H9 (cell line): ENCODE data around the gene RAP1B. TPM values are rescaled to one million over a fixed set of nuclear protein-coding genes. Genes with fewer than 3 reads are reported as not detected.

ENCODE experiments used
- DNase-seq: peaks from one replicate; pipeline ENCODE4 v3.0.0-alpha.2; 2017
- H2AFZ ChIP-seq: one replicate; pipeline ENCODE4 v1.6.1; 2013; ENCODE audit warnings: mild to moderate bottlenecking, low read length, control low read depth, moderate library complexity
- H2AK5ac ChIP-seq: 2 replicates; pipeline ENCODE4 v1.6.1; 2013; ENCODE audit warnings: low read length, control low read depth, mixed read lengths; ENCODE audit not compliant: insufficient read length
- H2BK120ac ChIP-seq: one replicate; pipeline ENCODE4 v1.6.1; 2013; ENCODE audit warnings: low read depth, mild to moderate bottlenecking, low read length, control low read depth, inconsistent platforms; ENCODE audit not compliant: poor library complexity, severe bottlenecking
- H2BK12ac ChIP-seq: 2 replicates; pipeline ENCODE4 v1.6.1; 2013; ENCODE audit warnings: low read length, control low read depth, mixed read lengths, low read depth; ENCODE audit not compliant: insufficient read length
- H2BK15ac ChIP-seq: 2 replicates; pipeline ENCODE4 v1.6.1; 2013; ENCODE audit warnings: low read depth, low read length, control low read depth
- H2BK20ac ChIP-seq: one replicate; pipeline ENCODE4 v1.6.1; 2013; ENCODE audit warnings: low read depth, mild to moderate bottlenecking, low read length, control low read depth, inconsistent platforms; ENCODE audit not compliant: poor library complexity, severe bottlenecking
- H2BK5ac ChIP-seq: 2 replicates; pipeline ENCODE4 v1.6.1; 2013; ENCODE audit warnings: low read length, control low read depth, mixed read lengths; ENCODE audit not compliant: insufficient read length
- H3K14ac ChIP-seq: 2 replicates; pipeline ENCODE4 v1.6.1; 2013; ENCODE audit warnings: low read length, control low read depth; ENCODE audit not compliant: insufficient read depth
- H3K18ac ChIP-seq: 2 replicates; pipeline ENCODE4 v1.6.1; 2013; ENCODE audit warnings: low read depth, mild to moderate bottlenecking, mixed read lengths, low read length, control low read depth; ENCODE audit not compliant: insufficient read length
- H3K23ac ChIP-seq: 2 replicates; pipeline ENCODE4 v1.6.1; 2013; ENCODE audit warnings: low read length, control low read depth, mixed read lengths, low read depth; ENCODE audit not compliant: insufficient read length
- H3K23me2 ChIP-seq: 2 replicates; pipeline ENCODE4 v1.6.1; 2013; ENCODE audit warnings: low read depth, mild to moderate bottlenecking, mixed read lengths, low read length, control low read depth; ENCODE audit not compliant: insufficient read length, poor library complexity, severe bottlenecking
- H3K27ac ChIP-seq: 2 replicates; pipeline ENCODE4 v1.5.1; 2013; ENCODE audit warnings: low read length, control low read depth, mixed read lengths, low read depth; ENCODE audit not compliant: insufficient read length
- H3K27me3 ChIP-seq: 2 replicates; pipeline ENCODE4 v1.6.1; 2013; ENCODE audit warnings: low read length, control low read depth, inconsistent platforms; ENCODE audit not compliant: insufficient read depth
- H3K4ac ChIP-seq: 2 replicates; pipeline ENCODE4 v1.6.1; 2013; ENCODE audit warnings: low read depth, mild to moderate bottlenecking, control low read depth, inconsistent platforms, low read length, moderate library complexity
- H3K4me1 ChIP-seq: 2 replicates; pipeline ENCODE4 v1.6.1; 2013; ENCODE audit warnings: low read length, control low read depth, inconsistent platforms; ENCODE audit not compliant: insufficient read depth
- H3K4me2 ChIP-seq: 2 replicates; pipeline ENCODE4 v1.6.1; 2013; ENCODE audit warnings: low read length, control low read depth, mixed read lengths; ENCODE audit not compliant: insufficient read length, insufficient read depth
- H3K56ac ChIP-seq: 2 replicates; pipeline ENCODE4 v1.6.1; 2013; ENCODE audit warnings: low read depth, mild to moderate bottlenecking, mixed read lengths, low read length, control low read depth; ENCODE audit not compliant: insufficient read length
- H3K79me1 ChIP-seq: 2 replicates; pipeline ENCODE4 v1.6.1; 2013; ENCODE audit warnings: low read depth, mild to moderate bottlenecking, moderate library complexity, low read length, control low read depth, inconsistent platforms; ENCODE audit not compliant: insufficient read depth, poor library complexity, severe bottlenecking
- H3K79me2 ChIP-seq: 2 replicates; pipeline ENCODE4 v1.6.1; 2013; ENCODE audit warnings: low read length, control low read depth, inconsistent platforms; ENCODE audit not compliant: insufficient read depth
- H3K9ac ChIP-seq: 2 replicates; pipeline ENCODE4 v1.6.1; 2013; ENCODE audit warnings: low read length, control low read depth, mixed read lengths; ENCODE audit not compliant: insufficient read length; ENCODE audit errors: extremely low read depth
- H3K9me3 ChIP-seq: one replicate; pipeline ENCODE4 v1.6.1; 2013; ENCODE audit warnings: low read depth, low read length, inconsistent platforms; ENCODE audit not compliant: control insufficient read depth
- H3T11ph ChIP-seq: one replicate; pipeline ENCODE4 v1.6.1; 2013; ENCODE audit warnings: mild to moderate bottlenecking, low read length, control low read depth, inconsistent platforms
- H4K20me1 ChIP-seq: one replicate; pipeline ENCODE4 v1.6.1; 2013; ENCODE audit not compliant: control insufficient read depth, insufficient read length, insufficient read depth
- H4K5ac ChIP-seq: 2 replicates; pipeline ENCODE4 v1.6.1; 2013; ENCODE audit warnings: low read depth, mild to moderate bottlenecking, mixed read lengths, low read length, control low read depth; ENCODE audit not compliant: insufficient read length
- H4K8ac ChIP-seq: replicated peaks from 2 replicates; pipeline ENCODE4 v1.6.1; 2013; ENCODE audit warnings: low read length, control low read depth, mixed read lengths, low read depth; ENCODE audit not compliant: insufficient read length
- H4K91ac ChIP-seq: 2 replicates; pipeline ENCODE4 v1.6.1; 2013; ENCODE audit warnings: low read depth, mild to moderate bottlenecking, moderate library complexity, mixed read lengths, low read length, control low read depth; ENCODE audit not compliant: insufficient read length
- H3K27ac Mint-ChIP-seq, 3 experiments: 2 replicates in 2 of 3; 3 replicates in 1 of 3; pipeline ENCODE4 v1.8.0; 2020 to 2021; ENCODE audit warnings: mixed read lengths in 3 of 3, mild to moderate bottlenecking in 1 of 3, moderate library complexity in 1 of 3
- H3K27me3 Mint-ChIP-seq: 2 replicates; pipeline ENCODE4 v1.8.0; 2021; ENCODE audit warnings: low read depth, mild to moderate bottlenecking, moderate library complexity, mixed read lengths
- H3K36me3 Mint-ChIP-seq, 3 experiments: 2 replicates in 2 of 3; 3 replicates in 1 of 3; pipeline ENCODE4 v1.8.0; 2020 to 2021; ENCODE audit warnings: low read depth in 3 of 3, mixed read lengths in 3 of 3; ENCODE audit not compliant: insufficient read depth in 1 of 3
- H3K4me1 Mint-ChIP-seq, 2 experiments: 2 replicates each; pipeline ENCODE4 v1.8.0; 2020; ENCODE audit warnings: mixed read lengths in 2 of 2
- H3K4me3 Mint-ChIP-seq, 2 experiments: 2 replicates in 1 of 2; 3 replicates in 1 of 2; pipeline ENCODE4 v1.8.0; 2020 to 2021; ENCODE audit warnings: mild to moderate bottlenecking in 2 of 2, mixed read lengths in 2 of 2, moderate library complexity in 1 of 2
- H3K9me3 Mint-ChIP-seq, 2 experiments: 2 replicates in 1 of 2; 3 replicates in 1 of 2; pipeline ENCODE4 v1.8.0; 2020; ENCODE audit warnings: mild to moderate bottlenecking in 2 of 2, mixed read lengths in 2 of 2, moderate library complexity in 1 of 2
- CTCF ChIP-seq: fragments of 200-600 bp; sonication (generic); conservative IDR thresholded peaks from 3 replicates; pipeline ENCODE4 v1.8.0; 2021; ENCODE audit warnings: antibody characterized with exemption, mild to moderate bottlenecking
- WGBS: extraction: QIAGEN DNeasy Blood & Tissue Kit; methylation state at CpG from one replicate; pipeline ENCODE4 v1.1.7; 2013; ENCODE audit warnings: missing lambda C conversion rate, low lambda C conversion rate, mixed read lengths; ENCODE audit not compliant: insufficient read length; ENCODE audit errors: extremely low coverage; 5-methylcytosine and 5-hydroxymethylcytosine counted together
- total RNA-seq: library from RNA; stranded (reverse); gene quantifications from 2 replicates; pipeline ENCODE4 v1.2.1, GENCODE V29; 2021

The RAP1B gene
- total RNA-seq, 1 experiment from 2014 or later, result 97.7 TPM

GRCh38 chr12:68624933-68625332 is 14.2 kb downstream of the RAP1B start:
- H3K4me3 Mint-ChIP-seq, result no peak overlapping the region
- no peak overlapping the region for H2BK20ac ChIP-seq
- no peaks in the 10 kb centered on the region for H3K9me3 ChIP-seq
- no CpG with 5 or more reads among the region's 2 CpGs for WGBS
- H3K4me1 ChIP-seq, result no peaks in the 10 kb centered on the region
- no peaks in the 10 kb centered on the region for H3K23me2 ChIP-seq
- no peak overlapping the region for H2AFZ ChIP-seq
- H3K4me2 ChIP-seq, result no peak overlapping the region
- peaks cover 11% of the 10 kb centered on the region in 2 experiments; a peak in 4 of 5 replicates for H3K9me3 Mint-ChIP-seq
- H3K27me3 Mint-ChIP-seq, result no peaks in the 10 kb centered on the region
- peaks cover 27 to 29% of the 10 kb centered on the region in 2 experiments for H3K4me1 Mint-ChIP-seq
- no peak overlapping the region for H2BK12ac ChIP-seq
- DNase-seq, result no peak
- H3K27ac ChIP-seq, result no peak overlapping the region
- H3K79me2 ChIP-seq, result peaks cover 21% of the 10 kb centered on the region; the same call in 1 of the 2 replicates
- TF ChIP-seq CTCF, result no peak
- H4K91ac ChIP-seq, result no peak overlapping the region
- no peak overlapping the region for H3K18ac ChIP-seq
- peaks cover 19% of the 10 kb centered on the region for H3K79me1 ChIP-seq
- no peak overlapping the region for H4K8ac ChIP-seq
- H3K56ac ChIP-seq, result no peak overlapping the region
- H3K27me3 ChIP-seq, result no peaks in the 10 kb centered on the region
- H3K4ac ChIP-seq, result no peak overlapping the region
- no peak overlapping the region for H2AK5ac ChIP-seq
- peaks cover 30 to 39% (median 36%) of the 10 kb centered on the region in 3 experiments for H3K36me3 Mint-ChIP-seq
- no peak overlapping the region for H4K5ac ChIP-seq
- H3T11ph ChIP-seq, result no peak overlapping the region
- H3K23ac ChIP-seq, result no peak overlapping the region
- no peaks in the 10 kb centered on the region for H4K20me1 ChIP-seq
- H2BK15ac ChIP-seq, result no peak overlapping the region
- H3K14ac ChIP-seq, result no peak overlapping the region
- no peak overlapping the region for H2BK120ac ChIP-seq
- H3K27ac Mint-ChIP-seq, result no peak overlapping the region
- no peak overlapping the region for H3K9ac ChIP-seq
- H2BK5ac ChIP-seq, result no peak overlapping the region
